Measurements from ENCODE around the gene L3MBTL4.
"Not testable (repeated sequence)": the region's sequence is repeated elsewhere in the genome, so short reads cannot be mapped to it uniquely, and the experiment has no call there.

The L3MBTL4 gene

DNA sequence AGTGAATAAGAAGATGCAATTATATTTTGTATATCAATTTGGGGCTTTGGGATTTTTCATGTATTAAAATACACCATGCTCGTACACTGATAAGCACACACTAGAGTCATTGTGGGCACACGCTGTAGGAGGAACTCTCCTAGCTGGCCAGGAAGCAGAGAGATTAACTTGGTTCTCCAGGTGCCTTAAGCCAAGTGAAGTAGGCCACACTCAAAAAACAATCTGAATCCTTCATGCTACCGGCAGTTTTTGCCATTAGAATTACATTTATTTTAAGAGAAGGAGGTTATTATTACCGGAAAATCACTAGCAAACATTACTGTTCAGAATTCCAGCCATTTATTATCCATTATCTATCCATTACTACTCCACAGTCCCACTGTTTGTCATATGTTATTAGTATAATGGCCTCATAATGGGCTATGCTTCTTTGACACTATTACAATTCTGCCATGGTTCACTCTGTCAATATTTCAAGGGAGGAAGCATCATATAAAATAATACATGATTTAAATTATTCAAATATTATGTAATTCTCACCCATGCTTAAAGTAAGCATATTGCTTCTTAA lies 214.4 kb downstream of the L3MBTL4 start:
- FAIRE-seq, result no peak
- DNase-seq (ENCODE audit: low spot score), result no peak

DNA sequence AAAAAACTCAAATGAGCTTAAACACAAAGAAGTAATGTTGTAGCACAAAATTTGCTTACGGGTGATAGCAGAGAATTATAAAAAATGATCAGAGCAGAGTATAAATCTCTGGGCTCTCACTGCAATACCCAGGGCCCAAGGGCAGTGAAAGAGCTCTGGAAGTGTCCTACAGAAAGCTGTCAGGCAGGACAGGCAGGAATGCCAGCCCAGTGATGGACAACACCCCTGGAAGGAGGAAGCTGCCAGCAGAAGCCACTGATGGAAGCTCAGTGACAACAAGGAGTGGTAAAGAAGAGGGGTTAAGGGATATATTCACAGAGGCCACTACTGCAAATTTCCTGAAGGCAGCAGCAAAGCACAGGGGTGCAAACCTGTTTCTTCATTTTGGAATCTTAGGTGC lies 214.9 kb downstream of the L3MBTL4 start:
- FAIRE-seq (no peak), DNase-seq (ENCODE audit: low spot score) (no peak)

DNA sequence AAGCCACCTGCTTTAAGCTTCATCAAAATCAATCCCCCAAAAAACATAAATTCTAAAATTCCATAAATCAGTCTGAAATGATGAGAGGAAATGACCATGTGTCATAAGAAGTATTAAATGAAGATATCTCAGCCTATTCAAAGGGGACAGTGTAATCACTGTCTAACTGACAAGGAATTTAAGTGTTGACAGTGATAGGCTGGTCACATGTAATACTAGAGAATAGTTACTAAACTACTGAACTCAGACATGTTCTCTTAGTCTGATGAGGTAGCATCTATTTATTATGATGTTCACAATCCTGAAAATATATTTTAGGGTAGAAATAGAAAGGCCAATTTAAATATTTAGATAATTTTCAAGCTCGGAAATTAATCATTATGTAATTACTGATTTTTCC lies 216.1 kb downstream of the L3MBTL4 start:
- no peak for FAIRE-seq
- DNase-seq (ENCODE audit: low spot score), result no peak

DNA sequence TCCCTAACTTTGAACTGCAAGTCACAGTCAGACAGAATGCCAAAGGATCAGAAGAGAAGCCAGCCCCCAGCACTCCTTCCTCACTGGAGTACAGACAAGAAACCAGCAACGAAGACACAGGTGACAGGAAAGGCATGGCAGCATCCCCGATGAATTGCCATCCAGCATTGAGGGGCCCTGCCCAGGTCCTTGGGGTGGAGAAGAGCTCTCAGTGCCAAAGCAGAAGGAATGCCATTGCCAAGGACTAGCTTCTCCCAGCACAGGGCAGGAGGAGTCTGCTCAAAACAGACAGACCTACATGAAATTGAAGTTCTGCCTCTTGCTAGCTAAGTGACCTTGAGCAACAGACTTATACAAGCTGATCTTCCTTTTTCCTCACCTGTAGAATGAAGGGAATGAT lies 220.1 kb downstream of the L3MBTL4 start:
- DNase-seq (ENCODE audit: low spot score) (no peak), FAIRE-seq (no peak)

DNA sequence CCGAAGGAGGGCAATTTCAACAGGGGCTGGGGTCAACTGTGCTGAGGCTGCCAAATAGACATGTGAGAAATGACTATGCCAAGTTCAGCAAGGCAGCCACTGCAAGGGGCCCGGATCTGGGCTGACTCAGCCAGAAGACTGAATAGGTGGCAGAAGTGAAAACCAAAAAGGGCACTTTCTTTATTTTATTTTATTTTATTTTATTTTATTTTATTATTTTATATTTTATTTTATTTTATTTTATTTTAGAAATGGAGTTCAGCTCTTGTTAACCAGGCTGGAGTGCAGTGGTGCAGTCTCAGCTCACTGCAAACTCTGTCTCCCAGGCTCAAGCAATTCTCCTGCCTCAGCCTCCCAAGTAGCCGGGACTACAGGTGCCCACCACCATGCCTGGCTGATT lies 228.9 kb downstream of the L3MBTL4 start:
- FAIRE-seq; DNase-seq (ENCODE audit: low spot score): not testable (repeated sequence)

DNA sequence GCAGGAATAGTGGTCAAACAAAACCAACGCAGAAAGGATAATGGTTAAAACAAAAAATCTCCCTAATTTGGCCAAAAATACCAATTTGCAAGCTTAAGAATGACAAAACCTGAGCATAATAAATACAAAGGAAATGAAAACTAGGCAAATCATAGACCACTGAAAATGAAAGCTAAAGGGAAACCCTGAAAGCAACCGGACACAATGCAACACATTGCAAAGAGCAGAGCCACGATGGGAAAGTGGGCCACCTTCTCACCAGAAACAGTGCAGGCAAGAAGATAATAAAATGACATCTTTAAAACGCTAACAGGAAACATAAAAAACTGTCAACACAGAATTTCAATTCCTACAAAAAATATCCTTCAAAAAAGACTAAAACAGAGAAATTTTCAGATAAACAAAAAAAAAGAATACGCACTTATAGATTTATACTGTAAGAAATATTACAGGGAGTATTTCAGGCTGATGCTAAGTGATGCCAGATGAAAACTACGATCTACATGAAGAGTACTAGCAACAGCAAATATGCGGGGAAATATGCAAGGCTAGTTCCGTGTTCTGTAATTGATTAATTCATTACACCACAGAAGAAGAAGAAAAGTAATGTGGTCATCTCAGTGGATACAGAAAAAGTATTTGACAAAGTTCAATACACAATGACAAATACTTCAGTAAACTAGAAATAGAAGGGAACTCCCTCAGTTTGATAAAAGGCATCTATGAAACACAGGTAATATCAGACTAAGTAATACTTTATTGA lies 239.5 kb downstream of the L3MBTL4 start:
- FAIRE-seq (no peak), DNase-seq (ENCODE audit: low spot score) (no peak)

DNA sequence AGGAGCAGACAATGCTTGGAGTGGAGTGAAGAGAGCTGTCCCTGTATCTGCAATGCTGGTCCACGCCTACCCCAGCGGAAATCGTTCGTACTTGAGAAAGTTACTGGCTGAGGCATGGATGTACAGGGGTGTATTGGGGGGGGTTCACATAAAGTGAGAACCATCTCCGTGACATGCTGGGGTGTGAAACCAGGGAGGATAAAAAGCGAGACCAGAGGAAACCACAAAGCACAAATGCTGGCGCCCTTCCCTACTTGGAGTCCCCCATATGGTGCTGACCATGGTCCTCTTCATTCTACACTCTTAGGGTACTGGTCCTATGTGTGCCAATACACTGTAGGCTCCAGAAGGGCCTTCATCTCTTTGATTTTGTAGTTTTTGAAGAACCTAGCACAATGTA lies 244.1 kb downstream of the L3MBTL4 start:
- FAIRE-seq, result peak; percentile 20
- no peak for DNase-seq (ENCODE audit: low spot score)

DNA sequence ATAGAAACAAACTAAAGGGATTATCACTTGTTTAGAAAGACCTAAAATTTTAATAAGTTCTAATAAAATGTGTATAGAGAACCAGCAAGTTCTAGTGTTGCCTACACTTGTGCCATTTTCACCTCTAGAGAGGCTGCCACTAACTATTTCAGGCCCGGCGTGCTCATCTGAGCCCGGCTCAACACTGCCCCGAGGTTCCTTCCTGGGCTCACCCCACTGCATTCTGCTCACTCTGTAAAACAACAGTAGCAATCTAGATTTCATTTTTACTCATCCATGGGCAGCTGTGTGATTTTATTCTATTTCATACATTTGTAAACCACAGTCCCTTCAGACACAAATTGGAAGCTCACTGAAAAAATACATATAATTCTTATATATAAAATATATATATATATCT lies 253.2 kb downstream of the L3MBTL4 start:
- FAIRE-seq, result no peak
- no peak for DNase-seq (ENCODE audit: low spot score)

DNA sequence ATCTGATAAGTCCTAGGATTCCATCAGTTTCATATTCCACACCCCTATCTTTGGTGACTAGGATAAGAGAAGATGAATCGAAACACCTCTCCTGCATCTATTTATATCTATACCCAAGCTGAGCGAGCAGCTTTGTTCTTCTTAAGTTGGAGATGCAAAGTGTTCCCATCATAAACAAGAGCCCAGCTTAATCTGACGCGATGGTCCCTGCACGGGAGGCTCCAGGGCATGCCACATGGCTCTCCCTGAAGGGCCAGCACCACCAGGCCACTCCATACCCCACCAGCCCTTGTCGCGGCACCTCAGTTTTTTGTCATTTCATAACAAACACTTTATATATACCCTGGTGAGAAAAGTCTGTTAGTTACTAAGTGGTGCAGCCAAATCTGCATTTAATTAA lies 255.3 kb downstream of the L3MBTL4 start:
- FAIRE-seq, result no peak
- DNase-seq (ENCODE audit: low spot score), result no peak

DNA sequence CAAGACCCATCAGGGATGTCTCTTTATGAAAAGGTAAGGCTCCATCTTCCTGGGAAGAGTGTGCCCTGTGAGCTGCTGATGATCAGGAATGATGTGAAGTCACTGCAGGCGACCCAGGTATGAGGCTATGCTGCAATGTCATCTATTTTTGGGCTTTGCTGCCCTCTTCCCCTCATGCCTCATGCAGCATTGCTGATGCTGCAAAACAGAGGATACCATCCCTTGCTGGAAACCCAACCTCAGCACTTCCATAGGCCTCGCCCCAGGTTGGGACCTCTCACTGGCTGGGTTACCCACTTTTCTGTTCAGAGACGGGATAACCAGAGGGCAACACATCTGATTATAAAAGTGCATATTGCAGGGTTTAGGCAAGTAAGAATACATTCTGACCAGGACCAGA lies 255.8 kb downstream of the L3MBTL4 start:
- no peak for FAIRE-seq
- no peak for DNase-seq (ENCODE audit: low spot score)

DNA sequence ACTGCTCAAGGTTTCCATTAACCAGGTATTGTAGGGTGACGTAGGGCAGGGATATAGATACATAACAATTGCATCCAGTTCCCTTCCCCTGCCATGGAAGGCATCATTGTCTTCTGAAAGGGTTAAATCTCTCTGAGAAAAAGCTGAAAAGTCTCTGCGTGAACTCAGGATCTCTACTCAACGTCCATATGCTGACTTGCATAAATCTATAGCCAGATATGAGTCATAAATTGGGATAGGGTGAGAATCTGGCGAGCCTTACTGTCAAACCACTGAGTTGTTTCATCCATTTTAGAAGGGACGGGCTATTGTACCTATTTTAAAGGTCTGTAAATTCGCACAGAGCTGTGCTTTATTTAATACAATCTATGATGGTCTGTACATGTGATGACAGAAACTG lies 258.3 kb downstream of the L3MBTL4 start:
- FAIRE-seq (no peak), DNase-seq (ENCODE audit: low spot score) (no peak)

DNA sequence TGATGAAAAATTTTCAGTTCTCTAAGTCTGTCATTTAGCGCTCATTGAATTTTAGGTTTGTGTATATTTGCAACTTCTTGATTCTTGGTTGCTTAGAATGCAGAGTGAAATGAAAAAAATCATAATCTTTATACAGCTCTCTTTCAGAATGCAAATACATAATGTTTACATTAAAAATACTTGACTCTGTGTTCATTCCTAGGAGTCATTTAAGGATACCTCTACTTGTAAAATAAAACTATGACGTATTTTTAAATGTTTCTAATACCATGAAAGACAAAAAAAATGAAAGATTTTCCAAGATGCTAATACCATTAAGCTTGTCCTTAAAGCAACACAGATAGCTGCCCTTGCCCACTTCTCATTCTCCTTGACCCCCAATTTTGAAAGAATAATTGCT lies 259.0 kb downstream of the L3MBTL4 start:
- DNase-seq (ENCODE audit: low spot score) (no peak), FAIRE-seq (no peak)

DNA sequence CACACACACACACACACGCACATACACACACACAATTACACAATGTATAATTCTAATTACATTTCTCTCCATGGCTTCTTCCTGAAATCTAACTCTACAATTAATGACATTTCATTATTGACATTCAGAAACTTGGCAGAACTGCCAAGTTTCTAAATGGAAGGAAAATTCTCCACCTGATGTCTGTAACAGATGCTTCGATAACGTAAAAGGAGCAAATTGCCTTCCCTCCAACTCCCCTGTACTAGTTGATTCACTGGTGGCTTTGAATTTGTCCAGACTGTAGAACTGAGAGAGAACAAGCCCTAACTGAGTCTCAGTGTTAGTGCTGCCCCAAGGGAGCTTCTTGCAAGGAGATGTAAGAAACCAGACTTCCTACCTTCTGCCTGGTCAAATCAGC lies 264.3 kb downstream of the L3MBTL4 start:
- DNase-seq (ENCODE audit: low spot score) (no peak), FAIRE-seq (no peak)

DNA sequence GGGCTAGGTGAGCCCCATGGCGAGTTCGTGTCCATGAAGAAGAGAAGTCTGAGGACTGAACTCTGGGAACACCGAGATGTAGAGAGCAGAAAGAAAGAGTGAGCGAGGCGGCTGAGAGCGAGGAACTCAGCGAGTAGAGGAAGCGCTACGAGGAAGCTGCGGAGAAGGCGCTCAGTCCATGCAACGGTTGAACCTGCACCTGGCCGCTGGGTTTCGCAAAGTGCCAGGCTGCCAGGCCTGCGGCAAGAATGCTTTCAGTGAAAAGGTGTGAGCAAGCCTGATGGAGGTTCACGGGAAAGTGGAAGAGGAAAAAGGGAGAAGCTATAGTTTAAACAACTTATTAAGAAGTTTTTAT lies 268.4 kb downstream of the L3MBTL4 start:
- FAIRE-seq, result no peak
- no peak for DNase-seq (ENCODE audit: low spot score)

DNA sequence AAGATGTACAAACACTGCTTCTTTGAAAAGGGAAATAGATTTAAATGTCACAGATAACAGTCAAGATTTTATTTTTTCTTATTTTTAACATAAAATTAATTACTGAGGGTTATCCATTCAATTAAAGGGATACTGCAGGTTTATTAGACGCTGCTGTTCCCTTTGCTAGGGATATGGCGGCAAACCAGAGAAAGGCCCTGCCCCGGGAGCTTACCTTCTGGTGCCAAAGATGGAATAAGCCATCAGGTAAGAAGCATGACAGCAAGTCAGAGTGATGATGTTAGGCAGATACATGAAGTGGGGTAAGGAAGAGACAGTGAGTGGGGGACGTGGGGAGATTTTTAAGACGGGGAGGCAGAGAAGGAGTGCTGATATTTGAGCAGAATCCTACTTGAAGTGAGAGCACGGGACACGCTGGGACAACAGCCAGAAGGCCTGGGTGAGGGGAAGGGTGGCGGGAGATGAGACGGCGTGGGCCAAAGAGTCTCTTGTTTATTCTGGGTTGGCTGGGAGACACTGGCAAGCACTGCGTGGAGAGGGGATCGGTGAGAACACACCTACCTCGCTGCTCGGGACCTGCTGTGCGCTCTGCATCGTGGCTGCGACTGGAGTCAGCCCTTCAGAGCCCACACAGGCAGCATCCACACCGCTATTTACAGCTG lies 268.9 kb downstream of the L3MBTL4 start:
- FAIRE-seq (peak; percentile 37), DNase-seq (ENCODE audit: low spot score) (no peak)

DNA sequence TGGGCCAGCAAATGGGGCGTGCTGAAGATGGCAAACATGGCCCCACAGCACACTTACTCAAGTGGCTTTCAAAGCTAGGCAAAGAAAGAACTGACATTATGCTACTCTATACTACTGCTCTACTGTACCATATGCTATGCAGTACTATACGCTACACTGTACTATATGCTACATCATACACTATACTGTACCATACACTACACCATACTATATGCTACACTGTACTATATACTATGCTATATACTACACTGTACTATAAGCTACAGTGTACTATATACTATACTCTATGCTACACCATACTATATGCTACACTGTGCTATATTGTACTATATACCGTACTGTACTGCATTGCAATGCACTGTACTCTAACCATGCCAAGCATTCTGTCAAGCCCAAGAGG lies 275.7 kb downstream of the L3MBTL4 start:
- no peak for DNase-seq (ENCODE audit: low spot score)
- FAIRE-seq, result peak; percentile 96

DNA sequence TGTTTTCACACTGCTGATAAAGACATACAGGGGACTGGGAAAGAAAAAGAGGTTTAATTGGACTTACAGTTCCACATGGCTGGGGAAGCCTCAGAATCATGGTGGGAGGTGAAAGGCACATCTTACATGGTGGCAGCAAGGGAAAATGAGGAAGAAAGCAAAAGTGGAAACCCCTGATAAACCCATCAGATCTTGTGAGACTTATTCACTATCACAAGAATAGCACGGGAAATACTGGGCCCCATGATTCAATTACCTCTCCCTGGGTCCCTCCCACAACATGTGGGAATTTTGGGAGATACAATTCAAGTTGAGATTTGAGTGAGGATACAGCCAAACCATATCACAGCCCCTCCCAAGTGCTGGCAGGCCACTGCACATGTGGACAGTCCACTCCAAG lies 278.8 kb downstream of the L3MBTL4 start:
- DNase-seq (ENCODE audit: low spot score); FAIRE-seq: not testable (repeated sequence)

DNA sequence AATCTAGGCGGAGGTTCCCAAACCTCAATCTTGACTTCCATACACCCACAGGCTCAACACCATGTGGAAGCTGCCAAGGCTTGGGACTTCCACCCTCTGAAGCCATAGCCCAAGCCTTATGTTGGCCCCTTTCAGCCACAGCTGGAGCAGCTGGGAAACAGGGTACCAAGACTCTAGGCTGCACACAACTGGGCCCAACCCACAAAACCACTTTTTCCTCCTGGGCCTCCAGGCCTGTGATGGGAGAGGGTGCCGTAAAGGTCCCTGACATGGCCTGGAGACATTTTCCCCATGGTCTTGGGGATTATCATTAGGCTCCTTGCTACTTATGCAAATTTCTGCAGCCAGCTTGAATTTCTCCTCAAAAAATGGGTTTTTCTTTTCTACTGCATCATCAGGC lies 279.7 kb downstream of the L3MBTL4 start:
- DNase-seq (ENCODE audit: low spot score); FAIRE-seq: not testable (repeated sequence)

DNA sequence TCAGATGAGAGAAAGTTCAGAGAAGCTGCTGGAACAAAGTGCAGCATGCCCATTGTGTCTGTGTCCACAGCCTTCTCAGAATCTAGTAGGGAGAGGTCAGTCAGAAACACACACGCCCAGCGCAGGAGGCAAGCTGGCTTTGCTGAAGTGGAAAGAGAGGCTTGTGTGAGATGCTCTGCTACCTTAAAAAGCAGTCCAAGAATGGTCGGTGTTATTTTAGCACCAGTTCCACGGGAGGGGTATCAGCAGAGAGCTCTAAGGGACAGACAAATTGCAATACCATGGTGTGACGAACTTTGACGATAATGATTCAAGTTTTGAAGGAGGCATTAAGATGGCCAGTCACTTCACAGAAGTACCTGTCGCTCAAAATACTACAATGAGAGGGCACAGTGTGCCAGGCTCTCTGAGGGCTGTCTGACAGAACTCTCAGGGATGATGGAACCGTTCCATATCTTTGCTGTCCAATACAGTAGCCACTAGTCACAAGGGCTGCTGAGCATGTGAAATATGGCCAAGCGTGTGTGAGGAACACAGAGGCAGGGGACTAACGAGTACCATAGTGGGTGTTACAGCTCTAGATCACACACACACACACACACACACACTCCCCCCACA lies 281.9 kb downstream of the L3MBTL4 start:
- DNase-seq (ENCODE audit: low spot score) (no peak), FAIRE-seq (peak; percentile 90)

DNA sequence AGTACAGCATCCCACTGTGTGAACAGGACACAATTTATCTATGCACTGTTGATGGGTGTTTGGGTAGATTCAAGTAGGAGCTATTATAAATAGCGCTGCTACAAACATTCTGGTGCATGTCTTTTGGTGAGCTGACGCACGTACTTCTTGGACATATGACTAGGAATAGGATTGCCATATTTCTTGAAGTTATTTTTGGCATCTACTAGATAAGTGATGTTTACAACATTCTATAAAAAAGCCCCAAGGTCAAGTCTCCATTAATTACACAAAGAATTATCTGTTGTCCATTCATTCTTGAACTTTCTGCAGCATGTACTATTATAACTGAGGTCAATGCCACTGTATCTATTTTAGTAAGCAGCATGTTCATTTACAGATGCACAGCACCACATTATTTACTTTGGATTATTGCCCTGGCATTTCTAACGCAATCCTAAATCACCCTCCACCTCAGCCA lies 293.9 kb downstream of the L3MBTL4 start:
- DNase-seq (ENCODE audit: low spot score) (no peak), FAIRE-seq (no peak)

DNA sequence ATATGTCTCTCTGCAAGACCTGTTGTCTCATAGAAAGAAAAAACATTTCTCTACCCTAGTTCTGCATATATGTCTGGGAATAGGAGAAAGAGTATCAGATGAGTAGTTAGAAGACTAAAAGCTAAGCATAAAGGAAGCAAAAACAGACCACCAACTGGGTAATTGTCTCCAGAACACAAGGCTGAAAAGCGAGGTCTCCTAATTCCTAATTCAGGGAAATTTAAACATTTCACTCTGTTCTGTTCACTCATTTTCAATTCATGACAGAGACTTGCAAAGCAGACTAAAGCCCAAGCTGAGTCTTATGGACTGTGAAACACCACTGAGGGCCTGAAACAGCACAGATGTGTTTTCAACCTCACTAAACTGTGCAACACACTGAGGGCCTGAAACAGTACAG lies 294.9 kb downstream of the L3MBTL4 start:
- FAIRE-seq (no peak), DNase-seq (ENCODE audit: low spot score) (no peak)

DNA sequence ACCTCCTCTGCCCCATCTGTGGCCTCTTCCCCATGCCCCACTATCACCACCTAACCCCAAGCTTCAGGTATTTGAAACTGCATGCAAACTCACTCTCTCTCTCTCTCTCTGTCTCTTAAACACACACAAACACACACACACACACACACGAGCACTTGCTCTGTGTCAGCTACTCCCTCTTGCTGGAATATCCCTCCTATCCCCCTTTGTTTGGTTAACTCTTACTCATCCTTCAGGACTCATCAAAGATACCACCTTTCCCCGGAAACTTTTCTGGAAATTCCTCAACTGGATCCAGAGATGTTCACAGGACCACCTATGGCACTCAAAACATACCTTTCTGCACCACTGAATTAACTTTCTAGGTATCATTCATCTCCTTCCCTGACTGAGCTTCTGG lies 296.6 kb downstream of the L3MBTL4 start:
- peak; percentile 61 for FAIRE-seq

More for the DNA sequence above, 296.6 kb downstream of the L3MBTL4 start:
- DNase-seq (ENCODE audit: low spot score), result no peak
